ENCODE measurements around the gene TET3.

DNA sequence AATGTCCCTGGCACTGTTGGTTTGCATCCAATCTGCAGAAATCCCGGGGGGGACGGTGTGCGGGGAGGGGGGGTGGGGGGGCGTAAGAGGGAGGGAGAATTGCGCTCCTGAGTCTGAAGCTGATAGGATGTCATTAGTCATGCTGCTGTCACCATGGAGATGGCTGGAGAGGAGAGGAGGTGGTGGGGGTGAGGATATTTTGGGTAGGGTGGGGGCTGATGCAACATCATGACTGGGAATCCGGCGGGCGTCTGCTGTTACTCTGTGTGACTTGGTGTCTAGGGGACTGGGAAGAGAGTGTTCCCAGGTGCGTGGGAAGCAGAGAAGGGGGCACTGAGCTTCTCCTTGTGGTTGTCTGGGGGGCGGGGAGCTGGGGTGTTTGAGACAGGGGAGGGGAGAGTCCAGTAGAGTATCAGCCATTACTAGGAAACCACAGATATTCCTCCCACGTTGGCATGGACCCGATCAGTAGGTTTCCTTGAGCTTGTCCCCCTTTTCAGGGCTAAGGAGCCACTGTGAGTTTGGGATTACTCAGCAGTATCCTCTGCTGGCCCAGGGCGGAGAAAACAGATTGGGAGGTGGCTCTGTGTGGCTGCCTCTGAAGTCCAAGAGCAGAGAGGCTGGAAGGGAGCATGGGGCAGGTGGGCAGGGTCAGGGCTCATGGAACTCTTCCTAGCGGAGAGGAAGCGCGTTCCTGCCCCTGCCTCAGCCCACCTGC, 18.9 kb downstream of the TET3 start:
- no peak for TF ChIP-seq POLR2A (IDR thresholded peaks at IDR 0.05; ENCODE audit: low read depth, low read length)
- TF ChIP-seq, protein P1, sequence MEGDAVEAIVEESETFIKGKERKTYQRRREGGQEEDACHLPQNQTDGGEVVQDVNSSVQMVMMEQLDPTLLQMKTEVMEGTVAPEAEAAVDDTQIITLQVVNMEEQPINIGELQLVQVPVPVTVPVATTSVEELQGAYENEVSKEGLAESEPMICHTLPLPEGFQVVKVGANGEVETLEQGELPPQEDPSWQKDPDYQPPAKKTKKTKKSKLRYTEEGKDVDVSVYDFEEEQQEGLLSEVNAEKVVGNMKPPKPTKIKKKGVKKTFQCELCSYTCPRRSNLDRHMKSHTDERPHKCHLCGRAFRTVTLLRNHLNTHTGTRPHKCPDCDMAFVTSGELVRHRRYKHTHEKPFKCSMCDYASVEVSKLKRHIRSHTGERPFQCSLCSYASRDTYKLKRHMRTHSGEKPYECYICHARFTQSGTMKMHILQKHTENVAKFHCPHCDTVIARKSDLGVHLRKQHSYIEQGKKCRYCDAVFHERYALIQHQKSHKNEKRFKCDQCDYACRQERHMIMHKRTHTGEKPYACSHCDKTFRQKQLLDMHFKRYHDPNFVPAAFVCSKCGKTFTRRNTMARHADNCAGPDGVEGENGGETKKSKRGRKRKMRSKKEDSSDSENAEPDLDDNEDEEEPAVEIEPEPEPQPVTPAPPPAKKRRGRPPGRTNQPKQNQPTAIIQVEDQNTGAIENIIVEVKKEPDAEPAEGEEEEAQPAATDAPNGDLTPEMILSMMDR (IDR thresholded peaks at IDR 0.05; ENCODE audit: extremely low read depth in 1 of 2, insufficient read depth in 1 of 2, low read depth in 1 of 2, low read length in 2 of 2) = no peak
- TF ChIP-seq EZH2 (IDR thresholded peaks at IDR 0.05; ENCODE audit: borderline replicate concordance, low read depth, low read length, severe bottlenecking) = no peak
- TF ChIP-seq, protein P2, sequence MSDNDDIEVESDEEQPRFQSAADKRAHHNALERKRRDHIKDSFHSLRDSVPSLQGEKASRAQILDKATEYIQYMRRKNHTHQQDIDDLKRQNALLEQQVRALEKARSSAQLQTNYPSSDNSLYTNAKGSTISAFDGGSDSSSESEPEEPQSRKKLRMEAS (IDR thresholded peaks at IDR 0.05; ENCODE audit: insufficient read depth, insufficient read length) = no peak
- TF ChIP-seq POLR2AphosphoS5 (IDR thresholded peaks at IDR 0.05; ENCODE audit: insufficient read depth, low read depth, low read length) = no peak
- TF ChIP-seq JUN (IDR thresholded peaks at IDR 0.05; ENCODE audit: borderline replicate concordance, insufficient read depth, insufficient read length, low read depth) = no peak
- no peak for TF ChIP-seq MYC (IDR thresholded peaks at IDR 0.05; ENCODE audit: low read depth, low read length)

Data from endothelial cell of umbilical vein (primary cell).